IPS-15b (cell line): ENCODE data around the gene TMEM181.
A peak's percentile ranks its signal among the peaks of the same experiment; 100 is the strongest.
"Not testable (repeated sequence)": the region's sequence is repeated elsewhere in the genome, so short reads cannot be mapped to it uniquely, and the experiment has no call there.

Experiments used
- H3K27me3 ChIP-seq: one replicate; pipeline ENCODE4 v1.6.1; 2013; ENCODE audit warnings: low read length; ENCODE audit not compliant: control insufficient read depth, insufficient read depth
- H3K36me3 ChIP-seq: one replicate; pipeline ENCODE4 v1.6.1; 2013; ENCODE audit warnings: low read length; ENCODE audit not compliant: control insufficient read depth, insufficient read depth
- H3K4me1 ChIP-seq: one replicate; pipeline ENCODE4 v1.6.1; 2013; ENCODE audit warnings: mild to moderate bottlenecking, low read length; ENCODE audit not compliant: control insufficient read depth, insufficient read depth
- H3K4me3 ChIP-seq: one replicate; pipeline ENCODE4 v1.5.1; 2013; ENCODE audit warnings: low read depth, low read length
- H3K9ac ChIP-seq: one replicate; pipeline ENCODE4 v1.6.1; 2013; ENCODE audit warnings: low read depth, mild to moderate bottlenecking, low read length
- H3K9me3 ChIP-seq: one replicate; pipeline ENCODE4 v1.6.1; 2013; ENCODE audit warnings: mild to moderate bottlenecking, low read length; ENCODE audit not compliant: control insufficient read depth, insufficient read depth

TMEM181 gene

GRCh38 chr6:158559895-158560835 lies at the start of gene TMEM181:
Gene TMEM181 (plus strand): TSS chr6:158560091. CDS start chr6:158560225, 134 bp downstream.
- peak within 1 kb of the TSS; percentile 70 for H3K9ac ChIP-seq
- H3K4me3 ChIP-seq = peak within 1 kb of the TSS; percentile 72
- H3K27me3 ChIP-seq = no peaks in the 10 kb centered on the region
- peaks cover 7% of the 10 kb centered on the region for H3K4me1 ChIP-seq
- no peaks in the 10 kb centered on the region for H3K36me3 ChIP-seq
- H3K9me3 ChIP-seq = no peaks in the 10 kb centered on the region

- Histone ChIP-seq H3K9me3 (no peaks in the 10 kb centered on the region), H3K9ac (no peak overlapping the region), H3K4me1 (no peaks in the 10 kb centered on the region), H3K36me3 (no peaks in the 10 kb centered on the region), H3K27me3 (no peaks in the 10 kb centered on the region), H3K4me3 (no peak overlapping the region)
Measured at GRCh38 chr6:158512809-158513208, 47.1 kb upstream of the TMEM181 start.

- Histone ChIP-seq H3K36me3 (no peaks in the 10 kb centered on the region), H3K9me3 (no peaks in the 10 kb centered on the region), H3K4me1 (no peaks in the 10 kb centered on the region), H3K9ac (no peak overlapping the region), H3K27me3 (no peaks in the 10 kb centered on the region), H3K4me3 (no peak overlapping the region)
Measured at GRCh38 chr6:158514176-158514575, 45.7 kb upstream of the TMEM181 start.

- Histone ChIP-seq H3K36me3 (no peaks in the 10 kb centered on the region), H3K9ac (no peak overlapping the region), H3K4me3 (no peak overlapping the region), H3K4me1 (no peaks in the 10 kb centered on the region), H3K9me3 (no peaks in the 10 kb centered on the region), H3K27me3 (no peaks in the 10 kb centered on the region)
Measured at GRCh38 chr6:158514991-158515390, 44.9 kb upstream of the TMEM181 start.

- H3K27me3 ChIP-seq = no peaks in the 10 kb centered on the region
- no peaks in the 10 kb centered on the region for H3K4me1 ChIP-seq
- H3K4me3 ChIP-seq = no peak overlapping the region
- H3K9me3 ChIP-seq = no peaks in the 10 kb centered on the region
- no peak overlapping the region for H3K9ac ChIP-seq
- H3K36me3 ChIP-seq = no peaks in the 10 kb centered on the region
Measured at GRCh38 chr6:158516098-158516497, 43.8 kb upstream of the TMEM181 start.

- Histone ChIP-seq H3K36me3 (no peaks in the 10 kb centered on the region), H3K4me3 (no peak overlapping the region), H3K27me3 (no peaks in the 10 kb centered on the region), H3K4me1 (no peaks in the 10 kb centered on the region), H3K9me3 (no peaks in the 10 kb centered on the region), H3K9ac (no peak overlapping the region)
Measured at GRCh38 chr6:158517038-158517437, 42.9 kb upstream of the TMEM181 start.

GRCh38 chr6:158517581-158517980 lies 42.3 kb upstream of the TMEM181 start:
- Histone ChIP-seq H3K9ac (no peak overlapping the region), H3K4me3 (no peak overlapping the region)

GRCh38 chr6:158518191-158519127 lies 41.4 kb upstream of the TMEM181 start:
- H3K9me3 ChIP-seq = no peaks in the 10 kb centered on the region
- H3K36me3 ChIP-seq = no peaks in the 10 kb centered on the region
- peak overlapping the region; percentile 48 for H3K4me3 ChIP-seq
- no peaks in the 10 kb centered on the region for H3K27me3 ChIP-seq
- no peaks in the 10 kb centered on the region for H3K4me1 ChIP-seq
- H3K9ac ChIP-seq = no peak overlapping the region

More at GRCh38 chr6:158517581-158517980, 42.3 kb upstream of the TMEM181 start:
- Histone ChIP-seq H3K27me3 (no peaks in the 10 kb centered on the region), H3K9me3 (no peaks in the 10 kb centered on the region), H3K4me1 (no peaks in the 10 kb centered on the region), H3K36me3 (no peaks in the 10 kb centered on the region)

GRCh38 chr6:158519300-158519699 lies 40.6 kb upstream of the TMEM181 start:
- Histone ChIP-seq H3K36me3 (no peaks in the 10 kb centered on the region), H3K4me1 (no peaks in the 10 kb centered on the region), H3K9me3 (no peaks in the 10 kb centered on the region), H3K4me3 (no peak overlapping the region), H3K27me3 (peaks cover 2% of the 10 kb centered on the region), H3K9ac (no peak overlapping the region)

GRCh38 chr6:158519761-158520160 lies 40.1 kb upstream of the TMEM181 start:
- H3K27me3 ChIP-seq = peaks cover 2% of the 10 kb centered on the region
- no peaks in the 10 kb centered on the region for H3K9me3 ChIP-seq
- H3K4me3 ChIP-seq = no peak overlapping the region
- no peaks in the 10 kb centered on the region for H3K4me1 ChIP-seq
- H3K9ac ChIP-seq = no peak overlapping the region
- H3K36me3 ChIP-seq = no peaks in the 10 kb centered on the region

GRCh38 chr6:158520975-158521374 lies 38.9 kb upstream of the TMEM181 start:
- H3K9ac ChIP-seq, H3K27me3 ChIP-seq, H3K4me1 ChIP-seq, H3K36me3 ChIP-seq, H3K9me3 ChIP-seq, H3K4me3 ChIP-seq: not testable (repeated sequence)
